HEK293 (cell line): ENCODE measurements around the gene FRMD4A.

ENCODE experiments used
- CTCF ChIA-PET: fragments of 350-600 bp; formaldehyde crosslinking; extraction: SDS; loops from one replicate; lab custom pipeline; 2021; ENCODE audit warnings: antibody characterized with exemption; lab: Yijun Ruan, JAX
- POLR2A ChIA-PET: fragments of 300-600 bp; formaldehyde crosslinking; extraction: SDS; loops from one replicate; lab custom pipeline; 2020; ENCODE audit warnings: antibody characterized with exemption, inconsistent platforms; lab: Yijun Ruan, JAX
- H3K27ac ChIP-seq: fragments of 200-500 bp; sonication (Bioruptor generic); 2 replicates; pipeline ENCODE4 v1.5.1; 2014; ENCODE audit warnings: low read depth, low read length, control low read depth, inconsistent platforms; ENCODE audit errors: extremely low read depth
- H3K36me3 ChIP-seq, 2 experiments: fragments of 200-500 bp in 1 of 2; sonication (Bioruptor generic) in 1 of 2; 1 replicate in 1 of 2; 2 replicates in 1 of 2; pipeline ENCODE4 v1.5.1; 2014 to 2017; ENCODE audit warnings: inconsistent platforms in 2 of 2, low read length in 2 of 2; ENCODE audit not compliant: control insufficient read depth in 2 of 2, insufficient read depth in 1 of 2
- H3K4me1 ChIP-seq: fragments of 200-500 bp; sonication (Bioruptor generic); 2 replicates; pipeline ENCODE4 v1.5.1; 2014; ENCODE audit warnings: mild to moderate bottlenecking, low read length, inconsistent platforms; ENCODE audit not compliant: control insufficient read depth, insufficient read depth
- H3K4me3 ChIP-seq: 2 replicates; pipeline ENCODE4 v1.5.1; 2011; ENCODE audit warnings: low read depth, mild to moderate bottlenecking, control low read depth, low read length, moderate library complexity
- H3K9me3 ChIP-seq: fragments of 200-500 bp; sonication (Bioruptor generic); 2 replicates; pipeline ENCODE4 v1.5.1; 2014; ENCODE audit warnings: low read depth, low read length, inconsistent platforms; ENCODE audit not compliant: control insufficient read depth, insufficient read depth
- AEBP2 ChIP-seq: fragments of 450-650 bp; formaldehyde crosslinking; IDR thresholded peaks from 2 replicates; pipeline ENCODE4 v1.5.1; 2016; ENCODE audit warnings: missing biosample characterization, missing genetic modification characterization, borderline replicate concordance
- IKZF3 ChIP-seq: fragments of 450-650 bp; IDR thresholded peaks from 2 replicates; pipeline ENCODE4 v1.5.0; 2018; ENCODE audit warnings: missing biosample characterization, mild to moderate bottlenecking, missing genetic modification characterization, moderate library complexity
- KLF1 ChIP-seq: fragments of 450-650 bp; formaldehyde crosslinking; IDR thresholded peaks from 2 replicates; pipeline ENCODE4 v1.5.1; 2016; ENCODE audit warnings: missing biosample characterization, missing genetic modification characterization
- MEIS1 ChIP-seq: sonication (generic); formaldehyde crosslinking; IDR thresholded peaks from 2 replicates; pipeline ENCODE4 v1.8.1; 2022; ENCODE audit warnings: missing genetic modification reagents, mild to moderate bottlenecking, borderline replicate concordance
- RBAK ChIP-seq: fragments of 450-650 bp; formaldehyde crosslinking; IDR thresholded peaks from 2 replicates; pipeline ENCODE4 v1.5.1; 2016; ENCODE audit warnings: missing biosample characterization, missing genetic modification characterization
- SP3 ChIP-seq: fragments of 450-650 bp; formaldehyde crosslinking; IDR thresholded peaks from 2 replicates; pipeline ENCODE4 v1.5.1; 2016; ENCODE audit warnings: missing biosample characterization, missing genetic modification characterization
- WT1 ChIP-seq: fragments of 450-650 bp; formaldehyde crosslinking; IDR thresholded peaks from 2 replicates; pipeline ENCODE4 v1.5.1; 2016; ENCODE audit warnings: missing biosample characterization, missing genetic modification characterization
- YY1 ChIP-seq: fragments of 450-650 bp; formaldehyde crosslinking; IDR thresholded peaks from 2 replicates; pipeline ENCODE4 v1.5.1; 2018; ENCODE audit warnings: missing biosample characterization, missing genetic modification characterization
- ZBTB11 ChIP-seq: fragments of 450-650 bp; formaldehyde crosslinking; conservative IDR thresholded peaks from 2 replicates; pipeline ENCODE4 v1.5.1; 2016; ENCODE audit warnings: low read depth, missing biosample characterization, missing genetic modification characterization
- ZBTB7A ChIP-seq: fragments of 450-650 bp; formaldehyde crosslinking; IDR thresholded peaks from 2 replicates; pipeline ENCODE4 v1.5.1; 2016; ENCODE audit warnings: low read depth, missing biosample characterization, missing genetic modification characterization
- ZFP41 ChIP-seq: fragments of 450-650 bp; formaldehyde crosslinking; IDR thresholded peaks from 2 replicates; pipeline ENCODE4 v1.5.1; 2016; ENCODE audit warnings: missing biosample characterization, missing genetic modification characterization, borderline replicate concordance
- ZNF132 ChIP-seq: fragments of 450-650 bp; formaldehyde crosslinking; IDR thresholded peaks from 2 replicates; pipeline ENCODE4 v1.5.1; 2017; ENCODE audit warnings: missing biosample characterization, missing genetic modification characterization, borderline replicate concordance
- ZNF140 ChIP-seq: fragments of 450-650 bp; formaldehyde crosslinking; IDR thresholded peaks from 2 replicates; pipeline ENCODE4 v1.5.1; 2016; ENCODE audit warnings: missing biosample characterization, missing genetic modification characterization
- ZNF514 ChIP-seq: fragments of 450-650 bp; formaldehyde crosslinking; IDR thresholded peaks from 2 replicates; pipeline ENCODE4 v1.5.1; 2016; ENCODE audit warnings: missing biosample characterization, missing genetic modification characterization
- ZNF600 ChIP-seq: fragments of 450-650 bp; formaldehyde crosslinking; IDR thresholded peaks from 2 replicates; pipeline ENCODE4 v1.5.1; 2016; ENCODE audit warnings: missing biosample characterization, missing genetic modification characterization
- ZNF677 ChIP-seq: fragments of 450-650 bp; IDR thresholded peaks from 2 replicates; pipeline ENCODE4 v1.5.0; 2018; ENCODE audit warnings: missing biosample characterization, mild to moderate bottlenecking, missing genetic modification characterization, moderate library complexity
- ZNF768 ChIP-seq: fragments of 450-650 bp; formaldehyde crosslinking; IDR thresholded peaks from 2 replicates; pipeline ENCODE4 v1.5.1; 2018; ENCODE audit warnings: missing biosample characterization, mild to moderate bottlenecking, missing genetic modification characterization
- ZSCAN16 ChIP-seq: fragments of 450-650 bp; formaldehyde crosslinking; IDR thresholded peaks from 2 replicates; pipeline ENCODE4 v1.5.1; 2016; ENCODE audit warnings: missing biosample characterization, missing genetic modification characterization
- ZSCAN5A ChIP-seq: fragments of 450-650 bp; formaldehyde crosslinking; IDR thresholded peaks from 2 replicates; pipeline ENCODE4 v1.5.1; 2016; ENCODE audit warnings: missing biosample characterization, missing genetic modification characterization
- TF ChIP-seq, protein P1 (sequence below): fragments of 450-650 bp; formaldehyde crosslinking; IDR thresholded peaks from 2 replicates; pipeline ENCODE4 v1.5.1; 2017; ENCODE audit warnings: missing biosample characterization, missing genetic modification characterization
- TF ChIP-seq, protein P2 (sequence below): fragments of 450-650 bp; formaldehyde crosslinking; IDR thresholded peaks from 2 replicates; pipeline ENCODE4 v1.5.1; 2016; ENCODE audit warnings: missing biosample characterization, missing genetic modification characterization

FRMD4A gene

GRCh38 chr10:14162629-14163344, 167.9 kb downstream of the FRMD4A start:
- Histone ChIP-seq H3K4me1 (no peaks in the 10 kb centered on the region), H3K27ac (no peak overlapping the region), H3K9me3 (no peaks in the 10 kb centered on the region), H3K36me3 (no peaks in the 10 kb centered on the region), H3K4me3 (no peak overlapping the region)
- TF ChIP-seq, protein P1, sequence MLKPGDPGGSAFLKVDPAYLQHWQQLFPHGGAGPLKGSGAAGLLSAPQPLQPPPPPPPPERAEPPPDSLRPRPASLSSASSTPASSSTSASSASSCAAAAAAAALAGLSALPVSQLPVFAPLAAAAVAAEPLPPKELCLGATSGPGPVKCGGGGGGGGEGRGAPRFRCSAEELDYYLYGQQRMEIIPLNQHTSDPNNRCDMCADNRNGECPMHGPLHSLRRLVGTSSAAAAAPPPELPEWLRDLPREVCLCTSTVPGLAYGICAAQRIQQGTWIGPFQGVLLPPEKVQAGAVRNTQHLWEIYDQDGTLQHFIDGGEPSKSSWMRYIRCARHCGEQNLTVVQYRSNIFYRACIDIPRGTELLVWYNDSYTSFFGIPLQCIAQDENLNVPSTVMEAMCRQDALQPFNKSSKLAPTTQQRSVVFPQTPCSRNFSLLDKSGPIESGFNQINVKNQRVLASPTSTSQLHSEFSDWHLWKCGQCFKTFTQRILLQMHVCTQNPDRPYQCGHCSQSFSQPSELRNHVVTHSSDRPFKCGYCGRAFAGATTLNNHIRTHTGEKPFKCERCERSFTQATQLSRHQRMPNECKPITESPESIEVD = no peak
- TF ChIP-seq ZNF768 (tag by site-specific recombination) = no peak
- no peak for TF ChIP-seq ZNF677
- TF ChIP-seq ZNF132 (tag by site-specific recombination) = no peak
- TF ChIP-seq SP3 (tag by site-specific recombination) = no peak
- TF ChIP-seq ZBTB11 (tag by site-specific recombination) = no peak
- TF ChIP-seq ZFP41 (tag by site-specific recombination) = no peak
- TF ChIP-seq ZNF600 (tag by site-specific recombination) = no peak
- TF ChIP-seq YY1 (tag by site-specific recombination) = no peak
- no peak for TF ChIP-seq ZSCAN5A (tag by site-specific recombination)
- no peak for TF ChIP-seq ZBTB7A
- no peak for TF ChIP-seq RBAK
- TF ChIP-seq WT1 (tag by site-specific recombination) = no peak
- ChIA-PET CTCF (interaction anchor here (0.8 to 1.1 kb wide), 3 partner anchors 20 to 318 kb away, joined by 3 read pairs; no protein-coding TSS in a partner anchor), POLR2A (no interaction called here)

DNA sequence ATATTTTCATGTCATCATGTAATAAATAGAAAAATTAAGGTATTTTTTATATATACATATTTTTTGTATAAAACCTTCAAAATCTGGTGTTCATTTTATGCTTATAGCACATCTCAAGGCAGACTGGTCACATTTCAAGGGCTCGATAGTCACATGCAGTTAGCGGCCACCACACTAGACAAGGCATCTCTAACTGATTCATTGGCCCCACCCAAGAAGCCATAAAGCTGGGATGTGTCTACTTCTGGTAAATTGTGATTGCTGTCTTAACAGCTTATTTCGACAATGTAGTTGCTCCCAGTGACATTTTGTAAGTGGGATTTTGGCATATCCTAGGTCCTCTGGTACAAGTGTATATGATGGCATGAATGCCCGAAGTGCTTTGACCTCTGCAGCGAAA, 168.7 kb downstream of the FRMD4A start:
- ChIA-PET CTCF (interaction anchor here (0.8 to 1.1 kb wide), 3 partner anchors 21 to 319 kb away, joined by 3 read pairs; no protein-coding TSS in a partner anchor), POLR2A (no interaction called here)
- no peaks in the 10 kb centered on the region for H3K9me3 ChIP-seq
- no peak overlapping the region for H3K27ac ChIP-seq
- no peaks in the 10 kb centered on the region for H3K4me1 ChIP-seq
- no peak overlapping the region for H3K4me3 ChIP-seq
- no peaks in the 10 kb centered on the region for H3K36me3 ChIP-seq
- TF ChIP-seq MEIS1 (no peak), AEBP2 (tag by site-specific recombination) (no peak), ZNF140 (tag by site-specific recombination) (no peak), ZSCAN16 (tag by site-specific recombination) (no peak), KLF1 (tag by site-specific recombination) (no peak), ZNF514 (tag by site-specific recombination) (no peak), IKZF3 (tag by site-specific recombination) (no peak)
- TF ChIP-seq, protein P2, sequence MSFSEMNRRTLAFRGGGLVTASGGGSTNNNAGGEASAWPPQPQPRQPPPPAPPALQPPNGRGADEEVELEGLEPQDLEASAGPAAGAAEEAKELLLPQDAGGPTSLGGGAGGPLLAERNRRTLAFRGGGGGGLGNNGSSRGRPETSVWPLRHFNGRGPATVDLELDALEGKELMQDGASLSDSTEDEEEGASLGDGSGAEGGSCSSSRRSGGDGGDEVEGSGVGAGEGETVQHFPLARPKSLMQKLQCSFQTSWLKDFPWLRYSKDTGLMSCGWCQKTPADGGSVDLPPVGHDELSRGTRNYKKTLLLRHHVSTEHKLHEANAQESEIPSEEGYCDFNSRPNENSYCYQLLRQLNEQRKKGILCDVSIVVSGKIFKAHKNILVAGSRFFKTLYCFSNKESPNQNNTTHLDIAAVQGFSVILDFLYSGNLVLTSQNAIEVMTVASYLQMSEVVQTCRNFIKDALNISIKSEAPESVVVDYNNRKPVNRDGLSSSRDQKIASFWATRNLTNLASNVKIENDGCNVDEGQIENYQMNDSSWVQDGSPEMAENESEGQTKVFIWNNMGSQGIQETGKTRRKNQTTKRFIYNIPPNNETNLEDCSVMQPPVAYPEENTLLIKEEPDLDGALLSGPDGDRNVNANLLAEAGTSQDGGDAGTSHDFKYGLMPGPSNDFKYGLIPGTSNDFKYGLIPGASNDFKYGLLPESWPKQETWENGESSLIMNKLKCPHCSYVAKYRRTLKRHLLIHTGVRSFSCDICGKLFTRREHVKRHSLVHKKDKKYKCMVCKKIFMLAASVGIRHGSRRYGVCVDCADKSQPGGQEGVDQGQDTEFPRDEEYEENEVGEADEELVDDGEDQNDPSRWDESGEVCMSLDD (tag by site-specific recombination) = no peak
